GM21717 (cell line): ENCODE data around the gene STAT3.
"Not testable (repeated sequence)": the region's sequence is repeated elsewhere in the genome, so short reads cannot be mapped to it uniquely, and the experiment has no call there.

Experiments
- ATAC-seq: cut with Tn5 transposase; IDR thresholded peaks from one replicate; pipeline ENCODE4 v1.9.1; 2021; ENCODE audit warnings: mild to moderate bottlenecking, moderate library complexity; ENCODE audit not compliant: unreplicated experiment

The STAT3 gene

DNA sequence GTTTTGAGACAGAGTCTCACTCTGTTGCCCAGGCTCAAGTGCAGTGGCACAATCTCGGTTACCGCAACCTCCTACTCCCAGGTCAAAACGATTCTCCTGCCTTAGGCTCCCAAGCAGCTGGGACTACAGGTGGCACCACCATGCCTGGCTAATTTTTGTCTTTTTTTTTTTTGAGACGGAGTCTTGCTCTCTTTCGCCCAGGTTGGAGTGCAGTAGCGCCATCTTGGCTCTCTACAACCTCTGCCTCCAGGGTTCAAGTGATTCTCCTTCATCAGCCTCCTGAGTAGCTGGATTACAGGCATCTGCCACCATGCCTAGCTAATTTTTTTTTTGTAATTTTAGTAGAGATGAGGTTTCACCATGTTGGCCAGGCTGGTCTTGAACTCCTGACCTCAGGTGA, 70.3 kb downstream of the STAT3 start:
- ATAC-seq, result not testable (repeated sequence)

DNA sequence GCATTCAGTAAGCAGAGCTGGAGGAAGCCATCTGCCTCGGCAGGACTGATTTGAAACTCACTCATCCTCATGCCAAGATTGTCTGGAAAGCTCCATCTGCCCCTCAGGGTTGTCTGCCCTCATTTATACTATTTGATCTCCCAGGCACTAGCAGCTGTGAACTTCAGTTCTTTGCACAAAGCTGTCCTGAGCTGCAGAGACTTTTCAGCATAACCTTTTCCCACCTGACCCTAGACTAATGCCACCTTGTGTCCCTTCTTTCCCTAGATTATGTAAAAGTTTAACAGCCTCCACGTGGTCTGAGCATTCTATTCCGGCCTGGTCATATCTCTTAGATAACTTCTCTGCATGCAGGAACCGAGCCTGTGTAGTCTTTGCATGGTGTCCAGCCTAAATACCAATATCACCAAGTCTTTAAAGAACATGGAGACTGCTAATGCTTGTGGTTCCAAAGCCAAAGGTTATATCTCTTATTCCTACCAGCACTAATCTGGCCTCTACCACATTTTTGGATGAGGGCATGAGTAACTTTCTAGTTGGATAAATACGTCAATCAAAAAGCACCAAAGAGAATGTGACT, 70.9 kb downstream of the STAT3 start:
- ATAC-seq, result no peak

DNA sequence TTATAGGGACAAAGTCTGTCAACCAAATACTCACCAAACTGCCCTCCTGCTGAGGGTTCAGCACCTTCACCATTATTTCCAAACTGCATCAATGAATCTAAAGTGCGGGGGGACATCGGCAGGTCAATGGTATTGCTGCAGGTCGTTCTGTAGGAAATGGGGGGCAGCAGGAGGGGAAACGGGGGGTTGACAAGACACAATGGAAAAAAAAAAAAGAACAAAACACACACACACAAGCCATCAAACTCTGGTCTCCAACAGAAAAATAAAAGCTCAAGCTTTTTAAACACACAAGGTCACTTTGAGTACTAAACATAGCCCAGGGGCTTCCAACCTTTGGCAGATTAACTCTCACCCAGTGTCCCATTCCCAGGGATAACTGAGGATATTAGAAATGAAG, 71.5 kb downstream of the STAT3 start:
- ATAC-seq, result no peak

DNA sequence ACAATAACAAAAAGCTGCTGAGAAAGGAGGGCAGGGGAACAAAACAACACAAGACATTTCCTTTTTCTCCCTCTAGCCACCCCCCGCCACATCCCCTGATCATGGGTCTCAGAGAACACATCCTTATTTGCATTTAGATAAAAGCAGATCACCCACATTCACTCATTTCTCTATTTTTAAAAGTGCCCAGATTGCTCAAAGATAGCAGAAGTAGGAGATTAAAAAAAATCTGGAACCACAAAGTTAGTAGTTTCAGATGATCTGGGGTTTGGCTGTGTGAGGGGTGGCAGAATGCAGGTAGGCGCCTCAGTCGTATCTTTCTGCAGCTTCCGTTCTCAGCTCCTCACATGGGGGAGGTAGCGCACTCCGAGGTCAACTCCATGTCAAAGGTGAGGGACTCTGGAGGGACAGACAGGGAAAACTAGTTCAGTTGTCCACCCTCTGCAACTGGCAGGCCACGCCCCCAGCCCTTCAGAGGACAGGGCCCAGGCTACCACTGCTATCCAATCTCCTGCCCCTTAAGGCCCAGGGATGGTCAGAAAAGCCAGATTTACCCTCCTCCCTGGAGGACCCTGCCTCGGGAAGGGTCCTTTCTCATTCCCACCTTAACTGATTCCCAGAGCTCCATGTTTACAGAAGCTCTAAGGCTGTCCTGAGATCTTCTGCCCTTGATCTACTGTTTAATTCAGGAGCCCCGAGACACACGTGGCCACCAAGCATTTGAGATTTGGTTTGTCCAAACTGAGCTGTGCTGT, 72.7 kb downstream of the STAT3 start:
- no peak for ATAC-seq

DNA sequence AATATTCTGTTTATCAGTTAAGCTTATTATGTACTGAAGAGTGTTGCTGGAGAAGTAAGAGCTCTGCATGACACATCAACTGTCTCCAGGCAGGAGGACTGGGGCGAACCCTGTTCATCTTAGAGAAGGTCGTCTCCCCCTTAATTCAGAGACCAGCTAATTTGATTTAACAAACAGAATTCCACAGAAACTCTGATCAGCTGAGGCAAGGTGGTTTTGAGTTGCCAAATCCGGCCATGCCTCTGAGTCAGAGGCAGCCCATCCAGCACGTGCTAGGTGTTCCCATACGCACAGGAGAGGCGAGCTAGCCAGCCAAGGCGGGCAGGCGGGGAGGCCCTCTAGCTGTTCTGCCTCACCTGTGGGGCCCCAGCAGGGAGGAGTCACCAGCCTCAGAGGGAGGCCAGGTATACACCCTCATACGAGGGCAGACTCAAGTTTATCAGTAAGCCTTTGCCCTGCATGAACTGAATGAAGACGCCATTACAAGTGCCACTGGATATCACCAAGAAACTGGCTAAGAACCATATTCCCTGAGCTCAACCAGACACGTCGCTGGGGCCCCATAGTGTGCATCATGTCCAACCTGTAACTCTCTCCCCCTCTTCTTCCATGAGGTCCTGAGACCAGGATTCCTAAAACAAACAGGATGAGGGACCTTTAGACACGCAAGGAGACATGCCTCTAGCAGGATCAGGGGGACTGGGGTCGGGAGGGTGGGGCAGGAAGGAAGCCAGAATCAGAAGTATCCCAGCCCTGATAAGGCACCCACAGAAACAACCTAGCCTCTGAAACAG, 74.3 kb downstream of the STAT3 start:
- ATAC-seq, result no peak

DNA sequence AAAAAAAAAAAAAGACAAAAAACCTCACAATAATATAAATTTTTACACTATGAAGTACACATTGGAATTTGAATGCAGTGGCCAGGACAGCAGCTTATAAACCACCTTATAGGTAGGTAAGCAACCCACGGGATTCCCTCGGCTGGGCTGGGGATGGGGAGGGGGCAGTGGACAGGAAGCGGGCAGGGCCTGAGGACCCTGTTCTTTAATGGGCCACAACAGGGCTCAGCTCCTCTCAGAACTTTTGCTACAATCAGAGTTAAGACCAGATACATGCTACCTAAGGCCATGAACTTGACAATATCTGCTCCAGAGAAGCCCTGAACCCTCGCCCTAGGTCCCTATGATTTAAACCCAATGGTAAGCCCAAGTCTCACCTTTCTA, 74.9 kb downstream of the STAT3 start:
- no peak for ATAC-seq

DNA sequence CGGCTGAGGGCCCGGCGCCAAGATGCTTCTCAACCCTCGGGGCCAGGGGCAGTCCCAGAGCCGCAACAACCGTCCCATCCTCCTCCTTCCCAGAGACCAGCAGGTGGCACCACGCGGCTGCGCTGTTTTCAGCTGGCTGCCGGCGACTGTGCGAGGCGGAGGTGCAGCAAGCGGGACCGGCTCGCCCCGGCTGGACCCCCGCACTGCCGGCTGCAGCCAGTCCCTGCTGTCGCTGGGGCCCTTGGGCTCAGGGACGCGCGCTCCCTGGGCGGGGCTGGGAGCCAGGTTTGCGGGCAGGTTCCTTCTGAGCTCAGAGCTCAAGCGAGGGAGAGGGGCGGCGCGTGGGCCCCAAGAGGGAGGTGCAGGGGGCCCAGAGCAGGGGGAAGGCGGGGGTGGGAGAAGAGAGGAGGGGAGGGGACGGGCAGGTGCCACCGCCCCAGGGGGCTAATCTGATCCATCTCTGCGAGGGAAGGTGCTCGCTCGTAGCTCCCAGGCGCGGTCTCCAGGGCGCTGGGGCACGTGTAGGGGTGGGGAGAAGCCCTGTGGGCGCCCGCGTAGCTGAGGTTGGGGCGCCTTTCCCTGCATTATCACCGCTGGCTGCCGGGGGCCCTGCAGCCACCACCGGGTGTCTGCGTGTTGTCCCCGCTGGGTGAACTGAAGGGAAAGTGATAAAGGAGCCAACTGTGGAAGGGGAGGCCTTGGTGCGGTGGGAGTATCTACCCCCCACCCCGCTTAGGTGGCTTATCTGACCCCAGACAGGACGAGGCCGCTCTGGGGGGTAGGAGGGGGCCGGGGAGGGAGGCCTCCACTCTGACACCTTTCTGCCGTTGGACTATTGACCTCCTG, 75.7 kb downstream of the STAT3 start:
- no peak for ATAC-seq

DNA sequence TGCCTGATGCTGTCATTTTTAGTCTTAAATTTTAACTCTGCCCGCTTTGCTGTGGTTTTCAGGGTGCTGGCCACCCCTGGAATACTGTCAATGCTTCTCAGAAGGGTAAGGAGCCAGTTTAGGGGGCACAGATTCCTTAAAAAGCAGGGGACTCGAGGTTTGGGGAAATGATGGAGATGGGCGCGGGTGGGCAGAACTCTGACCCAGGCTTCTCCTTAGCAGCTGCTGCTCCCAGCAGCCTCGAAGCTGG, 76.3 kb downstream of the STAT3 start:
- no peak for ATAC-seq

DNA sequence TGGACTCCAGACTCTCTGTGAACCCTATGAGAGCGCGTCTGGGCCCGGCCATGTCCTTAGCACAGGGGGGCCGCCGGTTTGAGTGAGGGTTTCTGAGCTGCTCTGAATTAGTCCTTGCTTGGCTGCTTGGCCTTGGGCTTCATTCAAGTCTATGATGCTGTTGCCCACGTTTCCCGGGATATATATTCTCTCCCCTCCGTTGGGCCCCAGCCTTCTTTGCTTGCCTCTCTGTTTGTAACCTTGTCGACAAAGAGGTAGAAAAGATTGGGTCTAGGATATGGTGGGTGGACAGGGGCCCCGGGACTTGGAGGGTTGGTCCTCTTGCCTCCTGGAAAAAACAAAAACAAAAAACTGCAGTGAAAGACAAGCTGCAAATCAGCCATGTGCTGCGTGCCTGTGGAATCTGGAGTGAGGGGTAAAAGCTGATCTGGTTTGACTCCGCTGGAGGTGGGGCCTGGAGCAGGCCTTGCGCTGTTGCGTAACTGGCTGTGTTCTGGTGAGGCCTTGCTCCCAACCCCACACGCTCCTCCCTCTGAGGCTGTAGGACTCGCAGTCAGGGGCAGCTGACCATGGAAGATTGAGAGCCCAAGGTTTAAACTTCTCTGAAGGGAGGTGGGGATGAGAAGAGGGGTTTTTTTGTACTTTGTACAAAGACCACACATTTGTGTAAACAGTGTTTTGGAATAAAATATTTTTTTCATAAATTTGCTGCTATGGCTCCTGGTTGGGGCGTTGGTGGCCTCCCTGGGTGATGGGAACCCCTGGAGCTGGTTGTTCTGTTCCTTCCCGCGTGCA, 76.8 kb downstream of the STAT3 start:
- no peak for ATAC-seq

DNA sequence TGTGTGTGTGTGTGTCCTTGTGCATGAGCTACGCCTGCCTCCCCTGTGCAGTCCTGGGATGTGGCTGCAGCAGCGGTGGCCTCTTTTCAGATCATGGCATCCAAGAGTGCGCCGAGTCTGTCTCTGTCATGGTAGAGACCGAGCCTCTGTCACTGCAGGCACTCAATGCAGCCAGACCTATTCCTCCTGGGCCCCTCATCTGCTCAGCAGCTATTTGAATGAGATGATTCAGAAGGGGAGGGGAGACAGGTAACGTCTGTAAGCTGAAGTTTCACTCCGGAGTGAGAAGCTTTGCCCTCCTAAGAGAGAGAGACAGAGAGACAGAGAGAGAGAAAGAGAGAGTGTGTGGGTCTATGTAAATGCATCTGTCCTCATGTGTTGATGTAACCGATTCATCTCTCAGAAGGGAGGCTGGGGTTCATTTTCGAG, 77.4 kb downstream of the STAT3 start:
- ATAC-seq, result no peak

DNA sequence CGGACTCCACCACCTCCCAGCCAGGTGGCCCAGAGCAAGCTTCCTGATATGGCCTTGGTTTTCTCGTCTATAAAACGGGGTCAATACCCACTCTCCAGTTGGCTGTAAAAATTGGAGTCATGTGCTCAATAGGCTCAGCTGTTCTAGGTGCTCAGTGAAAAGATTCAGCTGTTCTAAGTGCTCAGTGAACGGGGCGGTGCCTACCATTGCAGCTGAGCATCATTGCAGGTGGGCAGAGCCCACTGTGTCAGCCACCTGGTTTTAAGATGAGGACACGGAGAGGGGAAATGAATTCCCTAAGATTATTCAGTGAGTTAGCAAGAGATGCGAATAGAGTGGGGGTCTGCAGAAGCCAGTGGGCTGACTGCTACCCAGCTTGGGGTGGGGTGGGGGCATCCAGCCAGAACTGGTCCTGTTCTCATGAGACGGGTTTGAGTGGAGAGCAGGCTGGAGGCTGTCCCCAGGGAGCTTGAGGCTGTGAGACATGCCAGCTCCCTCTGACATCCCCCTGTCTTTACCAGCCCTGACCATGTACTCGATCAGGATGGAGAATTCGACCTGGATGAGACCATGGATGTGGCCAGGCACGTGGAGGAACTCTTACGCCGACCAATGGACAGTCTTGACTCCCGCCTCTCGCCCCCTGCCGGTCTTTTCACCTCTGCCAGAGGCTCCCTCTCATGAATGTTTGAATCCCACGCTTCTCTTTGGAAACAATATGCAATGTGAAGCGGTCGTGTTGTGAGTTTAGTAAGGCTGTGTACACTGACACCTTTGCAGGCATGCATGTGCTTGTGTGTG, 78.1 kb downstream of the STAT3 start:
- ATAC-seq, result no peak

DNA sequence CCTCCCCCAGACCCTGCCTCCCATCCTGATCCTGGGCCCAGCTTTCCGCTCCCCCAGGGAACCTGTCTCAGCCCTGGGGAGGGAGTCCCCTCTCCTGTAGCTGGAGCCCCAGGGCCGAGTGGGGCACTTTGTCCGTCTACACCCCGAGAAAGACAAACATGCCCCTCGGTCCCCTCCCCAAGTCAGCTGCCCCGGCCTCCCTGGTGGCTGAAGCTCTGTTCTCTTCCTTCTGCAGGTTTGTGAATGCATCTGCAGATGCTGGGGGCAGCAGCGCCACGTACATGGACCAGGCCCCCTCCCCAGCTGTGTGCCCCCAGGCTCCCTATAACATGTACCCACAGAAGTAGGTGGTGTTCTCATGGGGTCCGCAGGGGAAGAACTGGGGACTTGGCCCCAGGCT, 79.1 kb downstream of the STAT3 start:
- ATAC-seq, result no peak

DNA sequence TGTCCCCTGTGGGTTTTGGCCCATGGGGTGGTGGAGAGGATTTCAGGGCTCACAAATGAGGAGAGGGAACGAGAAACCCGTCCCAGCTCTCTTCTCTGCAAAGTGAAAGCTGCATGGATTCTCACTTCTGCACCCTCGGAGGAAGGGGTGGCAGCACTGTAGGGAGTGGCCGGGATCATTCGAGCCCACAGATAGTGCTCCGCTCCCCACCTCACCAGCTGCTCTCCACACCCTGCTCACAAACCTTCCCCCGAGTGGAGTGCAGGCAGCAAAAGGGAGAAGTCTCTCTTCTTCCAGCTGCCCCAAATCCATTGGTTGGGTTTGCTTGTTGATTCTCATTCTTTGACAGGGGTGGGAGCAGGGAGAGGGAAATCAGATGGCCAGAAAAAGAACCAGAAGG, 79.8 kb downstream of the STAT3 start:
- no peak for ATAC-seq

DNA sequence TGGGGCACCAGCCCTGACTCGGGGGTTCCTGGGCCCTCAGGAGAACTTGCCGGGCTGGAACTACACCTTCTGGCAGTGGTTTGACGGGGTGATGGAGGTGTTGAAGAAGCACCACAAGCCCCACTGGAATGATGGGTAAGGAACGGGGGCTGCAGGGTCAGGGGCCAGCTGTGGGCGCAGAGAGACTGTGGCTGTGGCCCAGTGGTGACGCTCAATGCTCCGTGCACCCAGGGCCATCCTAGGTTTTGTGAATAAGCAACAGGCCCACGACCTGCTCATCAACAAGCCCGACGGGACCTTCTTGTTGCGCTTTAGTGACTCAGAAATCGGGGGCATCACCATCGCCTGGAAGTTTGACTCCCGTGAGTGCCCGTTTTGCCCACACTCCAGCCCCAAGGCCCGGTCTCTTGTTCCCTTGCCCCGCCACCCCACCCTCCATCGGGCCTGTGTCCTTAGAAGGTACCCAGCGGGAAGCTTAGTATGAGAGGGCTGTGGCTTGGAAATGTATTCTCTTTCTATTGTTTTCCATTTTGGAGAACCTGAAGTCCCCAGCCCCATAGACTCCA, 80.8 kb downstream of the STAT3 start:
- no peak for ATAC-seq

DNA sequence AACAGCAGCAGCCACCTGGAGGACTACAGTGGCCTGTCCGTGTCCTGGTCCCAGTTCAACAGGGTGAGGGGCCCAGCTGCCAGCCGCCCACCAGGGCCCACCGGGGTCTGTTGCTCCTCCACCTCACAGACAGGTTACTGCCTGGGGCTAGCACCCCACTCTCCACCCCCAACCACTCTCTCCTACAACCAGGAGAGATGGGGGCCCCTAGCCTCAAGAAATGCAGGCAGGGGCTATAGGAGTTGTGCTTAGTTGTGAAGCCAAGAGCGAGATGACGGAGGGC, 81.9 kb downstream of the STAT3 start:
- no peak for ATAC-seq

DNA sequence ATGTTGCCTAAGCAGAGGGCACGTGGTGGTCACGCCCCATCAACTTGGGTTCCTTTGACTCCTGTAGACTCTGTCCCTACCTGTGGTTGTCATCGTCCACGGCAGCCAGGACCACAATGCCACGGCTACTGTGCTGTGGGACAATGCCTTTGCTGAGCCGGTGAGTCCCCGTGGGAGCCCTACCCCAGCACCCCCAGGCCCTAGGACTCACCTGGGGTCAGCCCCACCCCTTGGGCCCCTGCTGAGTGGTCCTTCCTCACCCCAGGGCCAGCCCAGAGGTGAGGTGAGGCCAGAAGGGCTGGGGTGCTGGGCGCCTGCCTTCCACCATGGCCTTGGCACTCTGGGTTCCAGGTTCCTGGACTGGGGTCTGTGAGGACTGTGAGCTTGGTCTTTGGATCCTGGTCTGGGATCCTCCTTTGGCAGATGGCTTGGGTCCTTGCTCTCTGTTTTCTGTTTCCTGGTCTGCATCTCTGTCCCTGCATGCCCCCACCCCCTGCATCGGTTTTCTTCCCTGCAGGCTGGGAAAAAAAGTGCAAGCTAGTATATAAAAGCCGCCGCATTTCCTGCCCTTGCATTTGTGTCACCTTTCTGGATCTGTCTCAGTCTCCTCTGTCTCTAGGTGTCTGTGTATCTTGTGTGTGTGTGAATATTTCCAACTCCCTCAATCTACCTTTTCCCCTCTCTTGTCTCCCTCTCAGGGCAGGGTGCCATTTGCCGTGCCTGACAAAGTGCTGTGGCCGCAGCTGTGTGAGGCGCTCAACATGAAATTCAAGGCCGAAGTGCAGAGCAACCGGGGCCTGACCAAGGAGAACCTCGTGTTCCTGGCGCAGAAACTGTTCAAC, 82.5 kb downstream of the STAT3 start:
- no peak for ATAC-seq

DNA sequence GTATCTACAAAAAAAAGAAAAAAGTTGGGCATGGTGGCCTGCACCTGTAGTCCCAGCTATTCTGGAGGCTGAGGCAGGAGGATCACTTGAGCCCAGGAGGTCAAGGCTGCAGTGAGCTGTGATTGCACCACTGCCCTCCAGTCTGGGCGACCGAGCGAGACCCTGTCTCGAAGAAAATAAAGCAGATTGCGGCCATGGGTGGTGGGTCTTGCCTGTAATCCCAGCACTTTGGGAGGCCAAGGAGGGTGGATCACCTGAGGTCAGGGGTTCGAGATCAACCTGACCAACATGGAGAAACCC, 83.3 kb downstream of the STAT3 start:
- not testable (repeated sequence) for ATAC-seq

DNA sequence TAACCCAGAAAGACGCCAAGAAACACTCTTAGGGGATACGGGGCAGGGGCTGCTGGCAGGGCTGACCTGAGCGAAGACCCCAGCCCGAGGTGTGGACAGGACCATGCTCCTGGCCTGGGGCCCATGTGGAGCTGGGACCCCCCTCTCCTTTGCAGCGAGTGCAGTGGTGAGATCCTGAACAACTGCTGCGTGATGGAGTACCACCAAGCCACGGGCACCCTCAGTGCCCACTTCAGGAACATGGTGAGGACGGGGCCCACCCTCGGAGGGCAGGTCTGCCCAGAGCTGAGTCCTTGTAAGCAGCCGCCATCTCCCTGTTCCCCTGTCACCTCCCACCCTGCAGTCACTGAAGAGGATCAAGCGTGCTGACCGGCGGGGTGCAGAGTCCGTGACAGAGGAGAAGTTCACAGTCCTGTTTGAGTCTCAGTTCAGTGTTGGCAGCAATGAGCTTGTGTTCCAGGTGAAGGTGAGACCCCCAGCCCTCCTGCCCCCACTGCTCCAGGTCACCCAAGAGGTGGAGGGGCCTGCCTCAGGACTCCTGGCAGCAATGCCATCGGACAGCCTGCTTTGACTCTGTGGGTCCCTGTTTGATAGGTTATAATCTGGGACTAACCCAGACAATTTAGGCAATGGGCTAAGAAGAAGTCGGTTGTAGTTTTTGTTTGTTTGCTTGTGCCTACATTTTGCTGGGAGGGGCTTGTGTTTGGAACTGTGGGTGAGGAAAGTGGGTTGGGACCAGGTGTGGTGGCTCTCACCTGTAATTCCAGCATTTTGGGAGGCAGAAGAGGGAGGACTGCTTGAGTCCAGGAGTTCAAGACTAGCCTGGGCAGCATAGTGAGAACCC, 83.8 kb downstream of the STAT3 start:
- ATAC-seq, result no peak
